ENCODE measurements around the gene PRR13. TPM values are rescaled to one million over a fixed set of nuclear protein-coding genes. Genes with fewer than 3 reads are reported as not detected.

PRR13 gene
- polyA plus RNA-seq, 6 donors from 2014 or later, result 660 to 1,169 (median 730) TPM

- Mint-ChIP-seq H3K4me1 (peaks cover 27 to 36% (median 33%) of the 10 kb centered on the region in 3 donors), H3K36me3 (no peaks in the 10 kb centered on the region), H3K27ac (peak overlapping the region; percentile 95 to 99 (median 97)), H3K9me3 (no peaks in the 10 kb centered on the region), H3K4me3 (peak overlapping the region; percentile 86 to 97 (median 94)), H3K27me3 (no peaks in the 10 kb centered on the region)
- DNase-seq, result no peak
- no peak for ATAC-seq (ENCODE audit: low read depth in 2 of 2)
Measured at GRCh38 chr12:53493610-53494391, 52.3 kb downstream of the PRR13 start.

Other genes starting within 250 kb of the PRR13 start
- gene ITGB7, start 234.5 kb upstream of the PRR13 start, polyA plus RNA-seq (ENCODE audit: low read depth in 6 of 6), result 100 to 1,000 TPM in 1 of 6 donors, 10 to 100 TPM in 5; 63.2 to 174 (median 96.4) TPM
- gene RARG, start 209.5 kb upstream of the PRR13 start, polyA plus RNA-seq (ENCODE audit: low read depth in 6 of 6), result 1 to 10 TPM in 2 of 6 donors, under 1 TPM in 2, not detected in 2; 0.78 to 2.2 (median 1.3) TPM
- under 1 TPM in 3 of 6 donors, not detected in 3; 0.12 to 0.40 (median 0.23) TPM for gene ESPL1, start 173.4 kb upstream of the PRR13 start, polyA plus RNA-seq (ENCODE audit: low read depth in 6 of 6)
- gene PFDN5, start 146.2 kb upstream of the PRR13 start, polyA plus RNA-seq (ENCODE audit: low read depth in 6 of 6), result 1,000 to 10,000 TPM; 1,564 to 1,943 (median 1,771) TPM
- 10 to 100 TPM; 52.3 to 94.2 (median 60.4) TPM for gene MYG1, start 142.0 kb upstream of the PRR13 start, polyA plus RNA-seq (ENCODE audit: low read depth in 6 of 6)
- gene AAAS, start 120.1 kb upstream of the PRR13 start, polyA plus RNA-seq (ENCODE audit: low read depth in 6 of 6), result 10 to 100 TPM; 34.9 to 49.9 (median 38.5) TPM
- under 1 TPM in 3 of 6 donors, not detected in 3; 0.17 to 0.33 (median 0.27) TPM for gene SP7, start 105.4 kb upstream of the PRR13 start, polyA plus RNA-seq (ENCODE audit: low read depth in 6 of 6)
- gene SP1, start 61.6 kb upstream of the PRR13 start, polyA plus RNA-seq (ENCODE audit: low read depth in 6 of 6), result 10 to 100 TPM in 5 of 6 donors, 1 to 10 TPM in 1; 8.3 to 17.5 (median 12.7) TPM
- not detected for gene AMHR2, start 17.9 kb upstream of the PRR13 start, polyA plus RNA-seq (ENCODE audit: low read depth in 6 of 6)
- 100 to 1,000 TPM; 116 to 172 (median 146) TPM for gene PCBP2, start 10.4 kb downstream of the PRR13 start, polyA plus RNA-seq (ENCODE audit: low read depth in 6 of 6)
- 1 to 10 TPM in 4 of 6 donors, under 1 TPM in 1, not detected in 1; 1.00 to 1.8 (median 1.4) TPM for gene MAP3K12, start 57.7 kb downstream of the PRR13 start, polyA plus RNA-seq (ENCODE audit: low read depth in 6 of 6)
- 10 to 100 TPM; 14.8 to 29.0 (median 18.5) TPM for gene TARBP2, start 59.5 kb downstream of the PRR13 start, polyA plus RNA-seq (ENCODE audit: low read depth in 6 of 6)
- gene NPFF, start 65.8 kb downstream of the PRR13 start, polyA plus RNA-seq (ENCODE audit: low read depth in 6 of 6), result not detected
- 10 to 100 TPM; 12.2 to 18.7 (median 16.2) TPM for gene ATF7, start 184.6 kb downstream of the PRR13 start, polyA plus RNA-seq (ENCODE audit: low read depth in 6 of 6)
- 100 to 1,000 TPM; 491 to 654 (median 582) TPM for gene ATP5MC2, start 234.3 kb downstream of the PRR13 start, polyA plus RNA-seq (ENCODE audit: low read depth in 6 of 6)

Measured in naive B cell (primary cell).